ENCODE results near the gene SLC35F4. TPM values are rescaled to one million over a fixed set of nuclear protein-coding genes. Genes with fewer than 3 reads are reported as not detected.
"Not testable (repeated sequence)": the region's sequence is repeated elsewhere in the genome, so short reads cannot be mapped to it uniquely, and the experiment has no call there.

The SLC35F4 gene
- total and polyA plus RNA-seq, 10 of the 15 experiments (the other 5 are each of a cell fraction or from before 2014, with no cell fraction given) = 0.06 to 0.30 TPM; not detected in 8

DNA sequence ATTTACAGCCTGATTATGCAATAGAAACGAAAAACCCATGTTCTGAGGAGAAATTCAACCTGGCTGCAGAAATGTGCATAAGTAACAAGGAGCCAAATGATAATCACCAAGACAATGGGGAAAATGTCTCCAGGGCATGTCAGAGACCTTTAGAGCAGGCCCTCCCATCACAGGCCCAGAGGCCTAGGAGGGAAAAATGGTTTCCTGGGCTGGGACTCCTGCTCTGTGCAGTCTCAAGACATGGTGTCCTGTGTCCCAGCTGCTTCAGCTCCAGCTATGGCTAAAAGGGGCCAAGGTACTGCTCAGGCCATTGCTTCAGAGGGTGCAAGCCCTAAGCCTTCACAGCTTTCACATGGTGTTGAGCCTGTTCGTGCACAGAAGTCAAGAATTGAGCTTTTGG lies 156.0 kb downstream of the SLC35F4 start:
- 0% methylated on average over 2 of the region's 2 CpGs for WGBS (ENCODE audit: insufficient coverage, insufficient replicate concordance, low lambda C conversion rate, missing lambda C conversion rate)
- POLR2A ChIA-PET = no interaction called here
- H3K4me2 ChIP-seq (ENCODE audit: control insufficient read depth, insufficient read depth) = no peak overlapping the region
- RAD21 ChIA-PET (ENCODE audit: unreplicated experiment) = no interaction called here
- H3K27ac ChIP-seq (ENCODE audit: control insufficient read depth, insufficient read depth) = no peak overlapping the region
- H2AFZ ChIP-seq (ENCODE audit: control insufficient read depth, low read depth, low read length) = no peak overlapping the region
- H3K9ac ChIP-seq (ENCODE audit: control insufficient read depth, insufficient read depth, low read length) = no peak overlapping the region
- in situ Hi-C loops (cut with MboI) (no loop called here), intact Hi-C loops (cut with micrococcal nuclease; ENCODE audit: unreplicated experiment) (loop anchor here (10.0 kb wide), 1 partner anchor 65 kb away; no protein-coding TSS in a partner anchor)
- BruUV-seq (replicated peaks) = no TSS peak
- SMC1A ChIA-PET (ENCODE audit: uncharacterized antibody, unreplicated experiment) = no interaction called here
- H3K4me1 ChIP-seq (ENCODE audit: control insufficient read depth, insufficient read depth, low read length) = no peaks in the 10 kb centered on the region
- no peaks in the 10 kb centered on the region; the same call in 2 of the 3 replicates for H3K9me3 ChIP-seq (replicated peaks; ENCODE audit: control insufficient read depth, insufficient read depth, low read length)
- no peaks in the 10 kb centered on the region for H3K79me2 ChIP-seq (ENCODE audit: control insufficient read depth, insufficient read depth, low read length)
- TF ChIP-seq, protein P1, sequence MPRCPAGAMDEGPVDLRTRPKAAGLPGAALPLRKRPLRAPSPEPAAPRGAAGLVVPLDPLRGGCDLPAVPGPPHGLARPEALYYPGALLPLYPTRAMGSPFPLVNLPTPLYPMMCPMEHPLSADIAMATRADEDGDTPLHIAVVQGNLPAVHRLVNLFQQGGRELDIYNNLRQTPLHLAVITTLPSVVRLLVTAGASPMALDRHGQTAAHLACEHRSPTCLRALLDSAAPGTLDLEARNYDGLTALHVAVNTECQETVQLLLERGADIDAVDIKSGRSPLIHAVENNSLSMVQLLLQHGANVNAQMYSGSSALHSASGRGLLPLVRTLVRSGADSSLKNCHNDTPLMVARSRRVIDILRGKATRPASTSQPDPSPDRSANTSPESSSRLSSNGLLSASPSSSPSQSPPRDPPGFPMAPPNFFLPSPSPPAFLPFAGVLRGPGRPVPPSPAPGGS (IDR thresholded peaks at IDR 0.05; ENCODE audit: borderline replicate concordance, insufficient read depth, low read depth, low read length, poor library complexity, severe bottlenecking) = no peak
- TF ChIP-seq SRF (IDR thresholded peaks at IDR 0.05; ENCODE audit: low read depth in 2 of 2, low read length in 2 of 2) (no peak), CBFB (IDR thresholded peaks at IDR 0.05; ENCODE audit: low read depth) (no peak)
- TF ChIP-seq, protein P2, sequence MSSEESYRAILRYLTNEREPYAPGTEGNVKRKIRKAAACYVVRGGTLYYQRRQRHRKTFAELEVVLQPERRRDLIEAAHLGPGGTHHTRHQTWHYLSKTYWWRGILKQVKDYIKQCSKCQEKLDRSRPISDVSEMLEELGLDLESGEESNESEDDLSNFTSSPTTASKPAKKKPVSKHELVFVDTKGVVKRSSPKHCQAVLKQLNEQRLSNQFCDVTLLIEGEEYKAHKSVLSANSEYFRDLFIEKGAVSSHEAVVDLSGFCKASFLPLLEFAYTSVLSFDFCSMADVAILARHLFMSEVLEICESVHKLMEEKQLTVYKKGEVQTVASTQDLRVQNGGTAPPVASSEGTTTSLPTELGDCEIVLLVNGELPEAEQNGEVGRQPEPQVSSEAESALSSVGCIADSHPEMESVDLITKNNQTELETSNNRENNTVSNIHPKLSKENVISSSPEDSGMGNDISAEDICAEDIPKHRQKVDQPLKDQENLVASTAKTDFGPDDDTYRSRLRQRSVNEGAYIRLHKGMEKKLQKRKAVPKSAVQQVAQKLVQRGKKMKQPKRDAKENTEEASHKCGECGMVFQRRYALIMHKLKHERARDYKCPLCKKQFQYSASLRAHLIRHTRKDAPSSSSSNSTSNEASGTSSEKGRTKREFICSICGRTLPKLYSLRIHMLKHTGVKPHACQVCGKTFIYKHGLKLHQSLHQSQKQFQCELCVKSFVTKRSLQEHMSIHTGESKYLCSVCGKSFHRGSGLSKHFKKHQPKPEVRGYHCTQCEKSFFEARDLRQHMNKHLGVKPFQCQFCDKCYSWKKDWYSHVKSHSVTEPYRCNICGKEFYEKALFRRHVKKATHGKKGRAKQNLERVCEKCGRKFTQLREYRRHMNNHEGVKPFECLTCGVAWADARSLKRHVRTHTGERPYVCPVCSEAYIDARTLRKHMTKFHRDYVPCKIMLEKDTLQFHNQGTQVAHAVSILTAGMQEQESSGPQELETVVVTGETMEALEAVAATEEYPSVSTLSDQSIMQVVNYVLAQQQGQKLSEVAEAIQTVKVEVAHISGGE (CRISPR knock-in tag; IDR thresholded peaks at IDR 0.05) = no peak
- no peaks in the 10 kb centered on the region for H3K36me3 ChIP-seq (ENCODE audit: control insufficient read depth in 2 of 2, insufficient read depth in 2 of 2, low read length in 1 of 2)
- CTCF ChIA-PET = no interaction called here
- ATAC-seq (no peak), FAIRE-seq (no peak), DNase-seq (ENCODE audit: low read depth, low spot score) (no peak)
- H3K4me3 ChIP-seq = no peak overlapping the region
- no peaks in the 10 kb centered on the region for H3K27me3 ChIP-seq (replicated peaks in 1 of 2; ENCODE audit: control insufficient read depth in 2 of 2, insufficient read depth in 2 of 2, low read length in 1 of 2)
- H4K20me1 ChIP-seq (ENCODE audit: control insufficient read depth, insufficient read depth) = no peaks in the 10 kb centered on the region

GRCh38 chr14:57709086-57709485 lies 156.8 kb downstream of the SLC35F4 start:
- H4K20me1 ChIP-seq (ENCODE audit: control insufficient read depth, insufficient read depth); POLR2A ChIA-PET; DNase-seq (ENCODE audit: low read depth, low spot score); H3K4me1 ChIP-seq (ENCODE audit: control insufficient read depth, insufficient read depth, low read length); H3K27ac ChIP-seq (ENCODE audit: control insufficient read depth, insufficient read depth); in situ Hi-C loops (cut with MboI); H3K79me2 ChIP-seq (ENCODE audit: control insufficient read depth, insufficient read depth, low read length); intact Hi-C loops (cut with micrococcal nuclease; ENCODE audit: unreplicated experiment); H3K36me3 ChIP-seq (ENCODE audit: control insufficient read depth in 2 of 2, insufficient read depth in 2 of 2, low read length in 1 of 2); BruUV-seq (replicated peaks); H3K4me2 ChIP-seq (ENCODE audit: control insufficient read depth, insufficient read depth); FAIRE-seq; H2AFZ ChIP-seq (ENCODE audit: control insufficient read depth, low read depth, low read length); H3K9me3 ChIP-seq (replicated peaks; ENCODE audit: control insufficient read depth, insufficient read depth, low read length); CTCF ChIA-PET; RAD21 ChIA-PET (ENCODE audit: unreplicated experiment); ATAC-seq; SMC1A ChIA-PET (ENCODE audit: uncharacterized antibody, unreplicated experiment); H3K27me3 ChIP-seq (replicated peaks in 1 of 2; ENCODE audit: control insufficient read depth in 2 of 2, insufficient read depth in 2 of 2, low read length in 1 of 2); H3K4me3 ChIP-seq; H3K9ac ChIP-seq (ENCODE audit: control insufficient read depth, insufficient read depth, low read length): not testable (repeated sequence)
- WGBS (ENCODE audit: insufficient coverage, insufficient replicate concordance, low lambda C conversion rate, missing lambda C conversion rate) = 37% methylated on average over 5 of the region's 5 CpGs
